K562 (cell line): ENCODE results near the gene TSR3. TPM values are rescaled to one million over a fixed set of nuclear protein-coding genes. Genes with fewer than 3 reads are reported as not detected.

Experiments used
- REST ChIP-seq, 2 experiments: fragments of 450-650 bp; formaldehyde crosslinking in 1 of 2; IDR thresholded peaks; 2 replicates each; pipeline versions ENCODE4 v1.4.0 to v1.6.1; 2014 to 2020; ENCODE audit warnings: mild to moderate bottlenecking in 2 of 2, borderline replicate concordance in 1 of 2, low read depth in 1 of 2
- SMC3 ChIP-seq: conservative IDR thresholded peaks from 2 replicates; pipeline ENCODE4 v1.6.1; 2011; ENCODE audit warnings: low read depth, low read length, improper control_type of control experiment; ENCODE audit not compliant: insufficient read depth
- ZFP36 ChIP-seq: fragments of 150-350 bp; IDR thresholded peaks from 2 replicates; pipeline ENCODE4 v1.6.1; 2018; ENCODE audit warnings: low read length, low read depth; ENCODE audit not compliant: partially characterized antibody
- polyA plus RNA-seq, 8 experiments: library from polyadenylated mRNA; depleted of rRNA in 4 of 8; stranded (reverse) in 5 of 8; unstranded in 3 of 8; fragments of >200 nt; fragmentation: Nextera tagmentation in 2 of 8; fragmentation: Illumina TruSeq in 1 of 8; extraction: Ambion mirVana in 2 of 8; extraction: Trizol in 1 of 8; gene quantifications; 2 replicates each; pipeline versions ENCODE4 v1.2.1 to v1.2.3, GENCODE V29; 2011 to 2014; ENCODE audit warnings: inconsistent platforms in 1 of 8, missing spikeins in 1 of 8
- total RNA-seq, 7 experiments: library from RNA; depleted of rRNA in 6 of 7; stranded (reverse); fragments of >200 nt in 6 of 7; fragmentation: Illumina TruSeq in 2 of 7; extraction: Trizol in 2 of 7; gene quantifications; 2 replicates each; pipeline versions ENCODE4 v1.2.1 to v1.2.3, GENCODE V29; 2011 to 2021; ENCODE audit warnings: low replicate concordance in 1 of 7

Gene TSR3
- total and polyA plus RNA-seq, 9 of the 15 experiments (the other 6 are each of a cell fraction or from before 2014, with no cell fraction given), result 1.5 to 74.8 (median 16.5) TPM

GRCh38 chr16:1363501-1364041 is 11.9 kb upstream of the TSR3 start (continued):
- TF ChIP-seq REST (IDR thresholded peaks at IDR 0.05; ENCODE audit: borderline replicate concordance), result peak; percentile 81
- no peak for TF ChIP-seq REST (CRISPR knock-in tag; IDR thresholded peaks at IDR 0.05; ENCODE audit: low read depth)
- TF ChIP-seq ZFP36, result peak; percentile 7
- peak; percentile 89 for TF ChIP-seq SMC3
